DOHH2 (cell line): ENCODE data around the gene APOA1.

Experiments used
- H3F3A ChIP-seq: fragments of 200-600 bp; sonication (generic), shearing (Covaris generic); 2 replicates; pipeline ENCODE4 v1.6.0; 2016; ENCODE audit warnings: antibody characterized with exemption, mild to moderate bottlenecking; ENCODE audit not compliant: control insufficient read depth, insufficient read depth
- H3K27ac ChIP-seq: fragments of 200-600 bp; sonication (generic); 2 replicates; pipeline ENCODE4 v1.5.1; 2014; ENCODE audit warnings: low read depth, mild to moderate bottlenecking, low read length, moderate library complexity
- H3K27me3 ChIP-seq: fragments of 200-600 bp; sonication (generic); 2 replicates; pipeline ENCODE4 v1.6.1; 2014; ENCODE audit warnings: mild to moderate bottlenecking, low read length, mixed read lengths; ENCODE audit not compliant: control insufficient read depth
- H3K36me3 ChIP-seq: fragments of 200-600 bp; sonication (generic); 2 replicates; pipeline ENCODE4 v1.6.1; 2014; ENCODE audit warnings: mild to moderate bottlenecking, low read length, moderate library complexity, mixed read lengths; ENCODE audit not compliant: control insufficient read depth
- H3K4me1 ChIP-seq: fragments of 200-600 bp; sonication (generic); 2 replicates; pipeline ENCODE4 v1.6.1; 2014; ENCODE audit warnings: mild to moderate bottlenecking, low read length, mixed read lengths; ENCODE audit not compliant: control insufficient read depth
- H3K4me2 ChIP-seq: fragments of 200-600 bp; sonication (generic); 2 replicates; pipeline ENCODE4 v1.6.0; 2014; ENCODE audit warnings: mild to moderate bottlenecking, low read length, moderate library complexity
- H3K4me3 ChIP-seq: fragments of 200-600 bp; sonication (generic); 2 replicates; pipeline ENCODE4 v1.5.1; 2014; ENCODE audit warnings: mild to moderate bottlenecking, low read length, mixed read lengths
- H3K79me2 ChIP-seq: fragments of 200-600 bp; sonication (generic); 2 replicates; pipeline ENCODE4 v1.6.1; 2014; ENCODE audit warnings: mild to moderate bottlenecking, low read length, mixed read lengths; ENCODE audit not compliant: control insufficient read depth
- H3K9me2 ChIP-seq: fragments of 200-600 bp; sonication (generic); replicated peaks from 2 replicates; pipeline ENCODE4 v1.6.1; 2014; ENCODE audit warnings: mild to moderate bottlenecking, low read length, mixed read lengths; ENCODE audit not compliant: control insufficient read depth
- H3K9me3 ChIP-seq: fragments of 200-600 bp; sonication (generic); 2 replicates; pipeline ENCODE4 v1.6.1; 2014; ENCODE audit warnings: antibody characterized with exemption, low read length, mixed read lengths; ENCODE audit not compliant: control insufficient read depth, insufficient read depth
- H4K20me1 ChIP-seq: fragments of 200-600 bp; sonication (generic); 2 replicates; pipeline ENCODE4 v1.6.0; 2014; ENCODE audit warnings: low read depth, mild to moderate bottlenecking, antibody characterized with exemption, low read length, moderate library complexity; ENCODE audit not compliant: control insufficient read depth, insufficient read depth
- EZH2phosphoT487 ChIP-seq: fragments of 200-600 bp; sonication (generic); IDR thresholded peaks from 2 replicates; pipeline ENCODE4 v1.6.1; 2017; ENCODE audit warnings: borderline replicate concordance, mild to moderate bottlenecking, antibody characterized with exemption, low read length, moderate library complexity, mixed read lengths
- TF ChIP-seq, protein P1 (sequence below): fragments of 200-600 bp; sonication (generic); IDR thresholded peaks from one replicate; pipeline ENCODE4 v1.5.1; 2014; ENCODE audit warnings: antibody characterized with exemption, mild to moderate bottlenecking, low read depth, low read length; ENCODE audit not compliant: poor library complexity, severe bottlenecking

The APOA1 gene

GRCh38 chr11:116851626-116852025 lies 14.2 kb upstream of the APOA1 start:
- Histone ChIP-seq H3F3A (no peaks in the 10 kb centered on the region), H3K27ac (no peak overlapping the region), H3K79me2 (no peaks in the 10 kb centered on the region), H3K9me3 (no peaks in the 10 kb centered on the region), H4K20me1 (no peaks in the 10 kb centered on the region), H3K9me2 (no peaks in the 10 kb centered on the region), H3K4me3 (no peak overlapping the region), H3K4me1 (peaks cover 13% of the 10 kb centered on the region), H3K4me2 (no peak overlapping the region), H3K27me3 (no peaks in the 10 kb centered on the region), H3K36me3 (peaks cover 27% of the 10 kb centered on the region)
- TF ChIP-seq, protein P1, sequence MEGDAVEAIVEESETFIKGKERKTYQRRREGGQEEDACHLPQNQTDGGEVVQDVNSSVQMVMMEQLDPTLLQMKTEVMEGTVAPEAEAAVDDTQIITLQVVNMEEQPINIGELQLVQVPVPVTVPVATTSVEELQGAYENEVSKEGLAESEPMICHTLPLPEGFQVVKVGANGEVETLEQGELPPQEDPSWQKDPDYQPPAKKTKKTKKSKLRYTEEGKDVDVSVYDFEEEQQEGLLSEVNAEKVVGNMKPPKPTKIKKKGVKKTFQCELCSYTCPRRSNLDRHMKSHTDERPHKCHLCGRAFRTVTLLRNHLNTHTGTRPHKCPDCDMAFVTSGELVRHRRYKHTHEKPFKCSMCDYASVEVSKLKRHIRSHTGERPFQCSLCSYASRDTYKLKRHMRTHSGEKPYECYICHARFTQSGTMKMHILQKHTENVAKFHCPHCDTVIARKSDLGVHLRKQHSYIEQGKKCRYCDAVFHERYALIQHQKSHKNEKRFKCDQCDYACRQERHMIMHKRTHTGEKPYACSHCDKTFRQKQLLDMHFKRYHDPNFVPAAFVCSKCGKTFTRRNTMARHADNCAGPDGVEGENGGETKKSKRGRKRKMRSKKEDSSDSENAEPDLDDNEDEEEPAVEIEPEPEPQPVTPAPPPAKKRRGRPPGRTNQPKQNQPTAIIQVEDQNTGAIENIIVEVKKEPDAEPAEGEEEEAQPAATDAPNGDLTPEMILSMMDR, result no peak

- H3K4me3 ChIP-seq, result no peak overlapping the region
- H3K4me1 ChIP-seq, result peaks cover 13% of the 10 kb centered on the region
- no peak for TF ChIP-seq EZH2phosphoT487
- TF ChIP-seq, protein P1, result no peak
- no peaks in the 10 kb centered on the region for H3K9me2 ChIP-seq
- no peak overlapping the region for H3K27ac ChIP-seq
- no peak overlapping the region for H3K4me2 ChIP-seq
- H3F3A ChIP-seq, result no peaks in the 10 kb centered on the region
- no peaks in the 10 kb centered on the region for H4K20me1 ChIP-seq
- H3K36me3 ChIP-seq, result peaks cover 44% of the 10 kb centered on the region
- no peaks in the 10 kb centered on the region for H3K9me3 ChIP-seq
- no peaks in the 10 kb centered on the region for H3K79me2 ChIP-seq
- no peaks in the 10 kb centered on the region for H3K27me3 ChIP-seq
Measured at GRCh38 chr11:116849486-116849885, 12.1 kb upstream of the APOA1 start.

DNA sequence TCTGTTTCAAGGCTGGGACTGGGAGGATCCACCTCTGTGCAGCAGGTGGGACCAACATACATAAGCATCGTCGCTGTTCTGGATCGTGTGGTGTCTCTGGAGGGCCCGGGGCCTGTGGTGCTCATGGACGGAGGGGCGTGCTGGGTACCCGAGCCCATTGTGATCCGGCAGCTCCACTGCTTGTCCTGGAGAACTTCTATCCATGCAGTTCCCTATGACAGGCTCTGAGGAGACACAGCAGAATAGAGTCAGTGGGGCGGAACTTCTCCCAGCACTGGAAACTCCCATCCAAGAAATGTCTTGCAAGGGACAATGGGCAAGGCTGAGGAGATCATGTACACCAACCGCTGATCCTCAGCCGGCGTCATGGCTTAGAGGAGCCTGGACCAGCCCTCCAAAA lies 11.6 kb upstream of the APOA1 start:
- Histone ChIP-seq H3K36me3 (peaks cover 44% of the 10 kb centered on the region), H3K4me3 (no peak overlapping the region)

More for the DNA sequence above, 11.6 kb upstream of the APOA1 start:
- H3K4me1 ChIP-seq, result peaks cover 9% of the 10 kb centered on the region
- H4K20me1 ChIP-seq, result no peaks in the 10 kb centered on the region
- H3K79me2 ChIP-seq, result no peaks in the 10 kb centered on the region
- no peaks in the 10 kb centered on the region for H3K9me3 ChIP-seq
- no peaks in the 10 kb centered on the region for H3K9me2 ChIP-seq
- no peaks in the 10 kb centered on the region for H3F3A ChIP-seq
- H3K27ac ChIP-seq, result no peak overlapping the region
- TF ChIP-seq, protein P1, result no peak
- no peak for TF ChIP-seq EZH2phosphoT487
- no peaks in the 10 kb centered on the region for H3K27me3 ChIP-seq
- H3K4me2 ChIP-seq, result no peak overlapping the region
